MM.1S (cell line): ENCODE data around the gene S100A6.

ENCODE experiments used
- CTCF ChIP-seq: fragments of 300-600 bp; sonication (generic); IDR thresholded peaks from 2 replicates; pipeline ENCODE4 v1.5.1; 2016; ENCODE audit warnings: antibody characterized with exemption, low read length, mixed read lengths
- EZH2 ChIP-seq: fragments of 300-600 bp; sonication (generic); optimal IDR thresholded peaks from 2 replicates; pipeline ENCODE3; 2017; ENCODE audit warnings: low read depth, mild to moderate bottlenecking, antibody characterized with exemption, low read length, mixed read lengths
- EZH2phosphoT487 ChIP-seq: fragments of 300-600 bp; sonication (generic); IDR thresholded peaks from 2 replicates; pipeline ENCODE4 v1.6.1; 2018; ENCODE audit warnings: antibody characterized with exemption, low read length

DNA sequence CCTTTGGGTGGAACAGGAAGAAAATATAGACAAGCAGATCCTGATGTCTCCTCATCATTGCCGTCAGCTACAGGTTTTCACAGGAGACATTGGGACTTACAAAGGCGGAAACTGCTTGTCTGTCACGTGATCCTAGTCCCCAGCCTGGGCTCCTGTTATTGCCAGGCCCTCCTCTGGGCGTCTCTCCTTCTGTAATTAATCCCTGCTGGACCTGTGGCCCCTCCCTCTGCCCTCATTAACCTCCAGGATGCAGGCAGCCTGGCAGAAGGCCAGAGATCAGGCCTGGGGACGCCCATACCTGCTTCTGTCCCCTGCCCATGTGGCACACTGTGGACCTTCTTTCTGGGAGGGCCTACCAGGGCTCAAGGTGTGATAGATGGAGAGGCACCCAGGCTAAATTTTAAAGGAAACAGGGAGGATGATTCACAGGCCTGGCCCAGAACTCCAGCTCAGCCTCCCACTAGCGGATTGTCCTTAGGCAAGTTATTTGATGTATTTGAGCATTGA lies 2.6 kb upstream of the S100A6 start:
- no peak for TF ChIP-seq CTCF
- no peak for TF ChIP-seq EZH2
- no peak for TF ChIP-seq EZH2phosphoT487
